ENCODE results near the gene EED.
A peak's percentile ranks its signal among the peaks of the same experiment; 100 is the strongest.
"Not testable (repeated sequence)": the region's sequence is repeated elsewhere in the genome, so short reads cannot be mapped to it uniquely, and the experiment has no call there.

Gene EED

DNA sequence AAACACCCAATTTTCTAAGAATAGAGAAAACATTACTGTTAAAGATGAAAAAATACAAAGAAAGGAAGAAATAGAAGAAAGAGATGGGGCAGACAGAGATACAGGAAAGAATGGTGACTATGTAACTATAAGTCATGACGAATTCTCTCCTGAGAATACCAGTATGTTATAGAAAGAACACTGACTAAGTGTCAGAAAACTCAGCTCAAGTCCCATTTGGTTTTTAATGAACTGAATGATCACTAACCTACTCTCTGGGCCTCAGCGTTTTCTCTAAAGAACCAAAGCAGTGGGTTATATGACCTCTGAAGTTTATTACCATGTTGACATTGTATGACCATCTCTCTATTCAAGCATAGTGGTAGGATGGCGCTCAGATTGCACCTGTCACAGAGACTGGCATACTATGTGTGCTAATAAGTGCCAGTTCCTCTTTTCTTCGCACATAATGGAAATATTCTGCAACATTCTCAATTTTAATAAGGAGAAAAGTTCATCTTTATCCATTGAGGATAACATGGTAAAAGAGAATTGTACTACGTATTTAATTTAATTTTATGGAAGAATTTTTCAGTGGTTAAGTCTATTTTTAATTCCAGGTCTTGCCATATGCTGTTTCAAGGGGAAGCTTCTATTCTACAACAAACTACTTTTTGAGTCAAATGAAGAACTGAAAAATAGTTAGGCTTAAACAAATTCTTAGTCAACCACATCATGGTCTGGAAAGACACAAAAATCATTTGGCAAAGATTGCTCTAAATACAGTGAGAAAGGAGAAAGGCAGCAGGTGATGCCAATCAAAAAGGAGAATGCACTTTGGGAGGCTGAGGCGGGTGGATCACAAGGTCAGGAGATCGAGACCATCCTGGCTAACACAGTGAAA is 25.0 kb upstream of the EED start:
- DNase-seq (ENCODE audit: low read depth, low spot score) = no peak

DNA sequence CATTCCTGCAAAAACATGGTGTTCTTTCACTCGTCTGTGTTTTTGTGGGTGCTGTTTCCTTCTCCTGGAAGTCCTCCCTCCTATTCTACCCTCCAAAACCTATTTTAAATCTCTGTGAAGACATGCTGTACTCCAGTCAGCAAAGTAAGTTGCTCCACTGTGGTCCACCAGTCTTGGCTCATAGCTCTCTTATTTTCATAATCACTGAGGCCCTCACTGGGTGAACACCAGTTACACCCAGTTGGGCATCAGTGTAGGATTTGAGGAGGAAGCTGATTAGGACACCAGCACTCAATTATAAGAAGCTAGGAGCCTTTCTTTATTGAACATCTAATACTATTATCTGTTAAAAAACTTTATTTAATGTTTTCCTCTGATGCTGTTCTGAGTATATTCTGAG is 23.9 kb upstream of the EED start:
- DNase-seq (ENCODE audit: low read depth, low spot score) = no peak

DNA sequence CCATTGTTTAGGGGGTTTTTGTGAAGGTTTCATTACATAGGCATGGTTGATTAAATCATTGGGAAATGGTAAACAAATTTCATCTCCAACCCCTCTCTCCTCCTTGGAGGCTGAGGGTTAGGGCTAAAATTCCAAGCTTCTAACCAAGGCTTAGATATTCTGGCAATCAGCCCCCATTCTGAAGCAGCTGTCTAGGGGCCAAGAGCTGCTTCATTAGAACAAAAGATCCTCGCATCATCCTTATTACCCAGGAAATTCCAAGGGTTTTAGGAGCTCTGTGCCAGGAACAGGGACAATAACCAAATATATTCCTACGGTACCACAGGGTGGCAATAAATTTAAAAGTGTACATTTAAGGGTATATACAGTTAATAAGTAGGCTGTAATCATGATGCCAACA is 22.5 kb upstream of the EED start:
- peak; percentile 44 for DNase-seq (ENCODE audit: low read depth, low spot score)

DNA sequence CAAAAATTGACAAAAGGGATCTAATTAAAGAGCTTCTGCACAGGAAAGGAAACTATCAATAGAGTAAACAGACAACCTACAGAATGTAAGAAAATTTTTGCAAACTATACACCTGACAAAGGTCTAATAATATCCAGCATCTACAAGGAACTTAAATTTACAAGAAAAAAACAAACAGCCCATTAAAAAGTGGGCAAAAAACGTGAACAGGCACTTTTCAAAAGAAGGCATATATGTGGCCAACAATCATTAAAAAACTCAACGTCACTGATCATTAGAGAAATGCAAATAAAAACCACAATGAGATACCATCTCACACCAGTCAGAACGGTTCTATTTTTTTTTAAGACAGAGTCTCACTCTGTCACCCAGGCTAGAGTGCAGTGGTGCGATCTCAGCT is 20.0 kb upstream of the EED start:
- DNase-seq (ENCODE audit: low read depth, low spot score) = not testable (repeated sequence)

DNA sequence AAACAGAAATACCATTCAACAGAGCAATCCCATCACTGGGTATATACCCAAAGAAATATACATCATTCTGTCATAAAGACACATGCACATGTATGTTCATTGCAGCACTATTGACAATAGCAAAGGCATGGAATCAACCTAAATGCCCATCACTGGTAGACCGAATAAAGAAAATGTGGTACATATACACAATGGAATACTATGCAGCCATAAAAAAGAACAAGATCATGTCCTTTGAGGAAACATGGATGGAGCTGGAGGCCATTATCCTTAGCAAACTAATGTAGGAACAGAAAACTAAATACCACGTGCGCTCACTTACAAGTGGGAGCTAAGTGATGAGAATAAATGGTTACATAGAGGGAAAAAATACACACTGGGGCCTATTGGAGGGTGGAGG is 19.2 kb upstream of the EED start:
- DNase-seq (ENCODE audit: low read depth, low spot score) = not testable (repeated sequence)

DNA sequence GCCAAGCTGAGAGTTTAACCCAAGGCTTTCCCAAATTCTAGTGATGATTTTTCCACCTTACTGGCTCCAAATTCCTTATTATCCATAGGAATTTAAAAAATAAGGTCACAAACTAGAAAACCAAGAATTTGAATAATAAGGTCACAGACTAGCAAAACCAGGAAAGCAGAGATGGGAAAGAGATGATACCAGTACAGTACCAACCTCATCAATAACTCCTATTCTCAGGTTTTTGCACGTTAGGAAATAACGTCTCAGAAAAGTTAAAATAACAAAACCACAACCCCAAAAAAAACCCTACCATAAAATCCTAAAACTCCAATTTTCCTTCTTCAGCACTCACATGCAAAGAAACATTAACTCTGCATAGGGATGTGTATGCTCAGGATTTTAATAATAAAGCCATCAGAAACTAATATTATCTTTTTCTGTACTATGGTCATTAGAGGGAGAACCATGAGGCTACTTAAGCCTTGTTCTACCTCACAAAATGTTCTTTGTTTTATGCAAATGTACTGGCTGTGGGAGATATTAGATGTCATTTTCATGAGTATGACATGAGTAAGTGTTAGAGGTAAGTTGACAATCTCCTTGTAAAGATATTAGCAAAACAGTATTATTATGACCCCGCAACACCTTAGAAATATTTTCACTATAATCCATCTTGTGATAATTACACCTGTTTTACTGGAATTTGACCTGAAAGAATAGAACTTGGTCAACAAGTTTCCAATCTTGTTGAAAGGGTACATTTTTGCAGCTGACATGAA is 16.1 kb upstream of the EED start:
- no peak for DNase-seq (ENCODE audit: low read depth, low spot score)

DNA sequence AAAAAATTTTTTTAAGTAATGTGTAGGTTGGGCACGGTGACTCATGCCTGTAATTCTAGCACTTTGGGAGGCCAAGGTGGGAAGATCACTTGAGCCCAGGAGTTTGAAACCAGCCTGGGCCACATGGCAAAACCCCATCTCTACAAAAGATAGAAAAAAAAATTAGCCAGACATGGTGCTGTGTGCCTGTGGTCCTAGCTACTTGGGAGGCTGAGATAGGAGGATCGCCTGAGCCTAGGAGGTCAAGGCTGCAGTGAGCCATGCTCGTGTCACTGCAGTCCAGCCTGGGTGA is 15.6 kb upstream of the EED start:
- DNase-seq (ENCODE audit: low read depth, low spot score) = not testable (repeated sequence)

DNA sequence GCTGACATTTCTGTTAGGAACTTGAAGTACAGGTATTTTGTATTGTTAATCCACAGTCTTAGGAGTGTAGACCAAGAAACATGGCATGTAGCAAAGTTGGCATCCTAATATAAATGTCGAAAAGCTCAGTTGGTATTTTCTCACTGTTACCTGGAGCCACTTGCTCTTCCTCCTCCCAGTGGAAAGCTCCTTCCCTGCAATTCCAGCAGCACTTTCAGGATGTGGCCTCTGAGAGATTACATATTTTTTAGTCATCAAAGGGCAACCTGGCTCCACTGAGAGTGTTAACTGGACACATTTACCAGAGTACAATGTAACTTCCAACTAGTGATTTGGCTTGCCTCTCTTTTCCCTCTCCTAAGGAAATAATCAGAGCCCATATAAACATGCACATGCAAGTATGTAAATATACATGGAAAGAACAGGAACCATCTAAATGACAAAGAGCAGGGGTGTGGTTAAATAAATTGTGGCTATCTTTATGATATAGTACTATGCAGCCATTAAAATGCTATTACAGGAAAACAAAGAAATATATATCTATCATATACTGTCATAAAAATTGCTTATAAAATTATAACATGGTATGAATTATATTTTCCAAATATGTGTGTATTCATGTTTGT is 14.3 kb upstream of the EED start:
- no peak for DNase-seq (ENCODE audit: low read depth, low spot score)

DNA sequence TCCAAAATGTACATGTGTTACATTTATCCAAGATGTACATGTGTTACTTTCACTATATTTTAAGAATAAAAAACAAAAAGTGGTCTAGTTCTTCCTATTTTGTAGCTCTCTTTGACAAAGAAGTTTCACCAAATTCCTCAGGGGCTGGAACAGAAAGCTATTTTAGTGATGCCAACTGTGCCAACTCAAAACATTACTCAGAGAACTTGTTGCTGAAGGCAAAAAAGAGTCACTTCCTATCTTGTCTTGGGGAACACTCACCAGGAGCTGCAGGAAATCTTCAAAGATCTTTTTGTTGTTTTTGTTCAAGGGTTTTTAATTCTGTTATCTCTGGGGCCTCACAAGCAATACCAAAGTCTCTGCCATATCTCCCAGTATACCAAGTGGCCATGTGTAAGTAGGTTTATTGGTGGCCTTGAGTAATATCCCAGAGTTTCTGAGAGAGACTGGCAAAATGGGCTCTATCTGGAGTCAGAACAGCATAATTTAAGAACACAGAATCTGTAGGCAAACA is 13.6 kb upstream of the EED start:
- DNase-seq (ENCODE audit: low read depth, low spot score) = no peak

DNA sequence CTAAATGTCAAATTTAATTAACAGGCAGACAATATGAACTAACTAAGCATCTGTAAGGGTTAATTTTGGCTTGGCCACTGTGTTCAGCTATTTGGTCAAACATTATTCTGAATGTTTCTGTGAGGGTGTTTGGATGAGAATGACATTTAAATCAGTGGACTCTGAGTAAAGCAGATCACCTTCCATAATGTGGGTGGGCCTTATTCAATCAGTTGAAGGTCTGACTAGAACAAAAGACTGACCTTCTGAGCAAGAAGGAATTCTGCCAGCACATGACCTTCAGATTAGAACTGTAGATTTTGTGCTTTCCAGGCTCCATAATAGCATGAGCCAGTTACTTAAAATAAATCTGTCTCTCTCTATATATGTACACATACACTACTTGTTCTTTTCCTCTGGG is 12.0 kb upstream of the EED start:
- no peak for DNase-seq (ENCODE audit: low read depth, low spot score)

DNA sequence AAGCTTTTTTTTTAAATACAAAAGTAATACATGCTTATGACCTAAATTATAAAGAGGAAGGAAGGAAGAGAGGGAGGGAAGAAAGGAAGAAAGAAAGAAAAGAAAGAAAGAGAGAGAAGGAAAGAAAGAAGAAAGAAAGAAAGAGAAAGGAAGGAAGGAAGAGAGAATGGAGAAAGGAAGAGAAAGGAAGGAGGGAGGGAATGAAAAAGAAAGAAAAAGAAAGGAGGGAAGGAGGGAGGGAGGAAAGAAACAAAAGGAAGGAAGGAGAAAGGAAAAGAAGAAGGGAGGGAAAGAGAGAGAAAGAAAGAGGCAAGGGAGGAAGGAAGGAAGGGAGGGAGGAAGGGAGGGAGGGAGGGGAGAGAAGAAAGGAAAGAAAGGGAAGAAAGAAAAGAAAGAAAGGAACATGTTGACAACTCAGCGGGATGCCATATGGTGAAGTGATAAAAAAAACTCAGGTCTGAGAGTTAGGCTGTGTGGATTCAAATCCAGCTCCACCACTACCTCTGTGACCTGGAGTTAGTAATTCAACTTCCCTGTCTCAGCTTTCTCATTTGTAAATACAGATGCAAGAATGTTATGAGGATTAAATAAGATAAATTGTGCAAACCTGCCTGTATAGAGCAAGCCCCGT is 9.6 kb upstream of the EED start:
- DNase-seq (ENCODE audit: low read depth, low spot score) = no peak

DNA sequence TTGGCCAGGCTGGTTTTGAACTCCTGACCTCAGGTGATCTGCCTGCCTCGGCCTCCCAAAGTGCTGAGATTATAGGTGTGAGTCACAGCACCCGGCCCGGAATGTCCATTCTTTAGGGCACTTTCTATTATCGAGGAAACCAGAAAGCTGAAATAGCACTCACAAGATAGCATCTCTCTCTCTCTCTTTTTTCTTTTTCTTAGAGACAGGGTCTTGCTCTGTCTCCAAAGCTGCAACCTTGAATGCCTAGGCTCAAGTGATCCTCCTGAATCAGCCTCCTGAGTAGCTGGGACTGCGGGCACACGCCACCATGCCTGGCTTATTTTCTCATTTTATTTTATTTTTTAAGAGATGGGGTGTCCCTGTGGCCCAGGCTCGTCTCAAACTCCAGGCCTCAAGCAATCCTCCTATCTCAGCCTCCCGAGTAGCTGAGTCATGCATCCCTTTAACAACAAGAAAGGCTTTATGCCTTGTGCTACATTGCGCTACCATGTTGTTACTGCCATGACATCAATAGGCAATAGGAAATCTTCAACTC is 7.2 kb upstream of the EED start:
- no peak for DNase-seq (ENCODE audit: low read depth, low spot score)

DNA sequence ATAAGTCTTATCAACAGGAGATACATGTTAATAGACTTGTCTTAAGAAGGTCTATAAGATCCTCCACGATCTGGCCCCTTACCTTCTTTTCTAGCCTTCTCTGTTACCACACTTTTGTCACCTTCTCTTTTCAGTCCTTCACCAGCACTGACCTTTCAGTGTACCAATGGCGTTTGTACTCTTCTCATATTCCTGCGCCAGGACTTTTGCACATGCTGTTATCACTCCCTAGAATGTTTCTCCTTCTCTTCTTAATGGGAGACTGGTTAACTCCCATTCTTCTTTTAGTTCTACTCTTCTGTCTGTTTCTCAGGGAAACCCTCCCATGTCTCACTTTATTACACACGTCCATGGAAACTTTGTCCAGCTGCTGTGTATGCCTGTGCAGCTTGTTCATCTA is 4.4 kb upstream of the EED start:
- DNase-seq (ENCODE audit: low read depth, low spot score) = no peak

DNA sequence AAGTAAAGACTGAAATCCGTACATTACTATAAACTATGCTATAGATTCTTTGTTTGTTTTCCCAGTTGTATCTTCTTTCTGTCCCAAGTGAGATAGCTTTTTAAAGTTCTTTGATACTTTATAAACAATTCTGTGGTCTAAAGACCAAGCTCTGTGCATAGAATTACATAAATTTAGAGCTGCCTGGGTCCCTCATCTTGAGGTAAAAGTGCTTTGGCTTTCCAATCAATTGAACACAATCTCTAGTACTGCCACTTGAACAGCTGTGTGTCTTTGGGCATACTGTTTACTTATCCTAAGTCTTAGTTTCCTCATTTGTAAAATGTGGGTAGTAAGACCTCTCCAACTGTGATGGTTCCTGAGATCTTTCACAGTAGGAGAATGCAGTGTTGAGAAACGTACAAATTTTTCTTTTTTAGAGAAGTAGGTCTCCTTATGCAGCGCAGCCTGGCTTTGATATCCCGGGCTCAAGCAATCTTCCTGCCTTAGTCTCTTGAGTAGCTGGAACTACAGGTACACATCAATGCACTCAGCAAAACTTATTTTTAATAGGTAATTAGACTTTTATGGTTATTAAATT is 2.5 kb upstream of the EED start:
- no peak for DNase-seq (ENCODE audit: low read depth, low spot score)

DNA sequence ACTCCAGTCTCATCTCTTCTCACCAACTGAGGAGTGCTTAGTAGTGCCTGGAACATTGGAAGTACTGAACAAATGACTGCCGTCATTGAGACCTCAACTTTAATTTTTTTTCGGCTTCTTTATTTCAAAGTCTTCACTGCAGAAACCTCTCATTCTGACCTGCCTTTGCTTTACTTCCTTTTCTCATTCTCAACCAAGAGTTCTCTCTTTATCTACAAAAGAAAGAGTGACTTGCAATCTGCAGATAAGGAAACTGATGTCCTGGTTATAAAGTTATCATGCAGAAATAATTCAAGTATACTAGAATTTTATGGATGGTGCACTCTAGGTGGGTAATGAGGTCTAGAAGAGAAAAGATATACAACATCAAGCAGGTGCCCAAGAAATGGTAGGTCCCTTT is 1.2 kb upstream of the EED start:
- no peak for DNase-seq (ENCODE audit: low read depth, low spot score)

DNA sequence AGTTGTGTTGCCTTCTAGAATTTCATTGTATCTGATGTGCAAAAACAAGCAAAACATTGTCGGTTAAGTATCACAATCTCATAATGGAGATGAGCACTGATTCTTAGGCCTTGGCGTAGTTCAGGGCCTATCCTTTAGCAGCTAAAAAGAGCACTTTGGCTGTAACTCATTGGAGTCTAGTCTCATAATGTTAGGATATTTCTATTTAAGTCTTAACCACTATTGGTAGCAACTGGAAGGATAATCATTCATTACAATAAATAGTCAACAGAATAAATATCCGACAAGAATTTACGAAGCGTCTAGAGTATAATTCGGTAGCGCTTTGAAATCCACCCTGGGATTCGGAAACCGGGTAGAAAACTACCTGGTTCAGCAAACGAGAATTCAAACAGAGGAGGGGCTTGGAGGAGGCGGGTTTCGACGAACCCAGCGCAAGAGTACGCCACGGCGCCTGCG is 461 bp upstream of the EED start:
- peak; percentile 94 for DNase-seq (ENCODE audit: low read depth, low spot score)

DNA sequence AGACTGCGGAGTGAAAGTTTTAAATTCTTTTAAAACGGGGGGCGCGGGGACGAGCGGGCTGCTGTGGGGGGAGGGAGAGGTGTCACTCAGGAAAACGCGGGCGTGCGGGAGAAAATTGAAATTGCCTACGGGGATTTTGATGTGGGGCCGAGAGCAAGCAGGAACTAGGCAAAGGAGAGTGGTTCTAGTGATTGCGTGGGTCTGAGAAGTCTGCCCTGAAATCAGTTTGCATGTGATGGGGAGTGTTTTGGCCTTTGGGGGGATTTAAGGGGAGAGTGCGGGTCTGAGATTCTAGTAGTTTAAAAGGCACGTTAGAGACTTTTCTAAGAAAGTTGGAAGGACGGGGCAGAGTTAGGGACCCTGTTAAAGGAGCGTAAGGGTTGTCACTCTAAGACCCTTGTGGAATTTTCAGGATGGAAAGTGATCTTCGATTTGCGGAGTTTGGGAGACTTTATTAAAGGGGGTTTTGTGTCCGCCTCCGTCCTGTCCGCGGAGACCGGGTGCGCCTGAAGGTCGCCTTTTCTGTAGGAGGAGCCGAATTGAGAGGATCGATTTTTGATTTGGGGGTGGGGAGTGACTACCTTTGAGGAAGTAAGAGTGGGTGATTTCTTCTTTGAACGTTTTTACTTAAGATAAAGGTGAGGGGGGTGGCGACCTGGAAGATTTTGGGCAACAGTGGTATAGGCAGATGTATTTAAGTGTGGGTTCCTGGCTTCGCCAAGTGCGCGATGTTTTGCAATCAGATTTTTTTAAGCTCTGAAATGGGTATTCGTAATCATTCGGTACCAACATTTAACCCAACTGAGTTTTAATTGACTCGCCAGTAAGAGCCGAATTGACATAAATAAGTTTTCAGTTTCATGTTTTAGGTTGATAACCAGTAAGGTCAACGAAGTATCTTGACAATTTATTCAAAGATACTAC is 1.1 kb downstream of the EED start:
- DNase-seq (ENCODE audit: low read depth, low spot score) = peak; percentile 24

DNA sequence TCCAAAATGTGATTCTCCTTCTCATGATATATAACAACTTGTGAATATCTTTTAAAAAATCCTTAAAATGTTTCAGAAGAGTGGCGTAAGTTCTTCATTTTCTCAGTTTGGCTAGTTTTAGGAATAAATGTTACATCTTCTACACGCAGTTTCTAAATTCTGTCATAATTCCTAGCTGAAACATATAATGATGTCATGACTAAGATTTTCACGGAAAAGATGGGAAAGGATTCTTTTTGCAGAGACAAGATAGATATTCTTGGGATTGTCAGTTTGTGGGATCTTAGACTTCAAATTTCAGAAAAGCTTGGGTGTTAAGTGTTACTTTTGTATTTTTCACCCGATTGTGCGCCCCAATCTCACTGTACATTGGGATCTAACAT is 1.7 kb downstream of the EED start:
- DNase-seq (ENCODE audit: low read depth, low spot score) = no peak

DNA sequence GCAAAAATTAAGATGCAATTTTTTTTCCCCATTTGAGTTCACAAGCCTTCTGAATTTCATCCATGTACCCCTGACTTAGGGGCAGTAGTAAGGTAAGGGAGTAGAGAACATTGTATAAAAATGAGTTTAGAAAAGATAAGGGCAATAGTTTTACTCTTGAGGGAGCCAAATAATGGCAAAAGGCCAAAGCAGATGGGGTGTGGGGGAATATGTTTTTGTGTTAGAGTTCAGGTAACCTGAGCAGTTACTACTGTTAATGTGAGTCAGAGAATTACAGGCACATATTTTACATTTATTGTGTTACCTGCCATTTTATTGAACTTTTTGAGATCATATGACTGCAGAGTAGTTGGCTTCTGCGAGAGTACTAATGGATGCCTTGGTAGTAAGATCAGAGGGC is 3.1 kb downstream of the EED start:
- DNase-seq (ENCODE audit: low read depth, low spot score) = no peak

DNA sequence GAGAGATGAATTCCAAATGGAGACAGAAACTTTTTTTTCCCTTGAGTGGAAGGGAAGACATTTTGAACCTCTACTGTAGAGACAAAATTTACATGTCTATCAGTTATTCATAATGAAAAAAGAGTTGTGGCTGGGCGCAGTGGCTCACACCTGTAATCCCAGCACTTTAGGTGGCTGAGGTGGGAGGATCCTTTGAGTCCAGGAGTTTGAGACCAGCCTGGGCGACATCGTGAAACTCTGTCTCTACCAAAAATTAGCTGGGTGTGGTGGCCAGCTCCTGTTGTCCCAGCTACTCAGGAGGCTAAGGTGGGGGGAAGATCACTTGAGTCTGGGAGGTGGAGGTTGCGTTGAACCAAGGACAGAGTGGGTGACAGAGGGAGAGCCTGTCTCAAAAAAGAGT is 4.1 kb downstream of the EED start:
- no peak for DNase-seq (ENCODE audit: low read depth, low spot score)

All from astrocyte of the hippocampus (primary cell).